ENCODE measurements around the gene IGFALS.

Gene IGFALS

DNA sequence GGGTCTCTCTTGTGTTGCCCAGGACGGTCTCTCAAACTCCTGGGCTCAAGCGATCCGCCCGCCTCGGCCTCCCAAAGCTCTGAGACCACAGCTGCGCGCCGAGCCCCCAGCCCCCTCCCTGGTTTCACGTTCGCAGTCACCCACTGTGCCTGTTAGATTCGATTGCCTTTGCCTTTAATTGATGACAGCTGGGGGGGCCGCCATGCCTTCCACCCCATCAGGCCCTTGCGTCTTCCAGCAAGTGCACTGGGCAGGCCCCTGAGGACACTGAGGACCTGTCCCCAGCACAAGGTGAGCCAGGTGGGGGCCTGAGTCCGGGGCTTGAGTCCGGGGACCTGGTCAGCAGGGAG, 3.3 kb downstream of the IGFALS start:
- ChIA-PET CTCF (no interaction called here), POLR2A (no interaction called here)
- TF ChIP-seq BHLHE40 (IDR thresholded peaks at IDR 0.05; ENCODE audit: borderline replicate concordance) (no peak), NFRKB (IDR thresholded peaks at IDR 0.05) (no peak), LEF1 (IDR thresholded peaks at IDR 0.05; ENCODE audit: borderline replicate concordance) (no peak), CTBP1 (IDR thresholded peaks at IDR 0.05; ENCODE audit: borderline replicate concordance) (no peak), FOXM1 (IDR thresholded peaks at IDR 0.05; ENCODE audit: borderline replicate concordance) (no peak), HDGF (IDR thresholded peaks at IDR 0.05; ENCODE audit: borderline replicate concordance) (no peak), SUZ12 (IDR thresholded peaks at IDR 0.05) (no peak), ARNT (IDR thresholded peaks at IDR 0.05) (no peak), FOXA1 (IDR thresholded peaks at IDR 0.05) (no peak), ZNF384 (IDR thresholded peaks at IDR 0.05) (no peak), TARDBP (IDR thresholded peaks at IDR 0.05) (no peak)
- TF ChIP-seq, protein P1, sequence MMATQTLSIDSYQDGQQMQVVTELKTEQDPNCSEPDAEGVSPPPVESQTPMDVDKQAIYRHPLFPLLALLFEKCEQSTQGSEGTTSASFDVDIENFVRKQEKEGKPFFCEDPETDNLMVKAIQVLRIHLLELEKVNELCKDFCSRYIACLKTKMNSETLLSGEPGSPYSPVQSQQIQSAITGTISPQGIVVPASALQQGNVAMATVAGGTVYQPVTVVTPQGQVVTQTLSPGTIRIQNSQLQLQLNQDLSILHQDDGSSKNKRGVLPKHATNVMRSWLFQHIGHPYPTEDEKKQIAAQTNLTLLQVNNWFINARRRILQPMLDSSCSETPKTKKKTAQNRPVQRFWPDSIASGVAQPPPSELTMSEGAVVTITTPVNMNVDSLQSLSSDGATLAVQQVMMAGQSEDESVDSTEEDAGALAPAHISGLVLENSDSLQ (IDR thresholded peaks at IDR 0.05) = no peak
- no peak for DNase-seq (ENCODE audit: extremely low spot score)

DNA sequence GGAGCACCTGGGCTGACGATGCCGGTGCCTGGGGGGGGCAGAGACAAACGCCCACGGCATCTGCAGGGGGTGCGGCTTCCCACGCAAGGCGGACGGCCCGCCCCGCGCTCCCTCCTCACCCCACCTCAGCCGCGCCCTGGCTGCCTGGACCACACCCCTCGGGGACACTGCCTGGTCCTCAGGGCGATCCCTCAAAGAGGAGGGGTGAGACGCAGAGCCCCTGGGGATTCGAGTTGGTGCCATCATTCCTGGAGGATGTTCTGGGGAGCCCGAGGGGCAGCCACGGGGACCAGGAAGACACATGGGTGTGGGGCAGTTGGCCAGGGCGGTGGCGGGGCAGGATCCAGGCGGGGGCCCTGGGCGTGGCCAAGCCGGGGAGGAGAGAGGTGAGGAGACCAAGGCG, 3.9 kb downstream of the IGFALS start:
- DNase-seq (ENCODE audit: extremely low spot score) = no peak
- TF ChIP-seq TARDBP (IDR thresholded peaks at IDR 0.05) (no peak), ZNF384 (IDR thresholded peaks at IDR 0.05) (no peak), FOXK2 (IDR thresholded peaks at IDR 0.05) (no peak)
- CTCF ChIA-PET = no interaction called here

DNA sequence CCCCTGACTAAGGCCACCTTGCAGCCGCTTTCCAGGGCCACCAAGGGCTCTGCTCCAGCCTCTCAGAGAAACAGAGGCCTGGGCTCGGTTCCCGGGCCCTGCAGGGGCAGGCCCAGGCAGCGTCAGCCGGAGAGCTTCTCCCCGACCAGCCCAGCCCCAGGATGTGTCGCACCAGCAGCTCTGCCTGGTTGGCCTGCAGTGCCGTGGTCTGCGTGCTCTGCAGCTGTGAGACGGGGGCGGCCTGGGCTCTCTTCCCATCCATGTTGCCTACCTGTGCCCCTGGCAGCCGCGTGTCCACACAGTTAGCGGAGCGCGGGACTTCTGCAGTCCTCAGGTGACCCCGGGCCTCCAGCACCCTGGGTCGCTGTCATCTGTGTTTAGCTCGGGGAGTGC, 4.8 kb downstream of the IGFALS start:
- CTCF ChIA-PET = no interaction called here
- TF ChIP-seq, protein P1 (IDR thresholded peaks at IDR 0.05) = no peak
- TF ChIP-seq HDGF (IDR thresholded peaks at IDR 0.05; ENCODE audit: borderline replicate concordance) (no peak), FOXK2 (IDR thresholded peaks at IDR 0.05) (no peak), NFRKB (IDR thresholded peaks at IDR 0.05) (no peak)
- POLR2A ChIA-PET = interaction anchor here (1.0 kb wide), 1 partner anchor 16 kb away, joined by 3 read pairs; the partner anchor contains the start of genes EME2 and MRPS34
- DNase-seq (ENCODE audit: extremely low spot score) = no peak

More for the DNA sequence above, 3.9 kb downstream of the IGFALS start:
- POLR2A ChIA-PET = no interaction called here

DNA sequence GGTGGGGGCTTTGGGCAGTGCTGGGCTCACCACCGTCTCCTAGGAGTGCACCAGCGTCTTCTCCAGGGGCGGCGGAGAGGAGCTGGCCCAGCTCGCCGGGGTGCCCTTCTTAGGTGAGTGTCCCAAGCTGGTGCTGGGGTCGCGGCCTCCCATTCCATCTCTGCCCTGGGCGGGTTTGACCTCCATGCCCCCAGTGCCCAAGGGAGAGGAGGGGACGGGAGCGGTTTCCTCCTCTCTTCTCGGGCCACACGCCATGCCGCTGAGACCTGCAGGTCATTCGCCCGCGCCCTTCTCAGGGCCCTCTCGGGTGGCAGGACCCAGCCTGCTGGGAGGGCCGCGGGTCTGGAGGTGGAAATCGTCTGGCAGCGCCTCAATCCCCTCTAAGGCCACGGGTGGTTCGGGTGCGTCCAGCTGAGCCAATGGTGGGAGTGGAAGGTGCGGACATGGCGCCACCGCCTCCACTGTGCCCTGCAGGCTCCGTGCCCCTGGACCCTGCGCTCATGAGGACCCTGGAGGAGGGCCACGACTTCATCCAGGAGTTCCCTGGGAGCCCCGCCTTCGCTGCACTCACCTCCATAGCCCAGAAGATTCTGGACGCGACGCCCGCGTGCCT, 5.3 kb downstream of the IGFALS start:
- ChIA-PET CTCF (no interaction called here), POLR2A (interaction anchor here (1.0 kb wide), 1 partner anchor 15 kb away, joined by 3 read pairs; the partner anchor contains the start of genes EME2 and MRPS34)
- DNase-seq (ENCODE audit: extremely low spot score) = no peak
- TF ChIP-seq FOXM1 (IDR thresholded peaks at IDR 0.05; ENCODE audit: borderline replicate concordance) (no peak), FOXA1 (IDR thresholded peaks at IDR 0.05) (no peak), SUZ12 (IDR thresholded peaks at IDR 0.05) (no peak), CTBP1 (IDR thresholded peaks at IDR 0.05; ENCODE audit: borderline replicate concordance) (no peak), FOXK2 (IDR thresholded peaks at IDR 0.05) (no peak), BHLHE40 (IDR thresholded peaks at IDR 0.05; ENCODE audit: borderline replicate concordance) (no peak), L3MBTL2 (conservative IDR thresholded peaks at IDR 0.05) (no peak), SP1 (IDR thresholded peaks at IDR 0.05) (no peak), LEF1 (IDR thresholded peaks at IDR 0.05; ENCODE audit: borderline replicate concordance) (no peak)
- TF ChIP-seq, protein P1 (IDR thresholded peaks at IDR 0.05) = no peak

DNA sequence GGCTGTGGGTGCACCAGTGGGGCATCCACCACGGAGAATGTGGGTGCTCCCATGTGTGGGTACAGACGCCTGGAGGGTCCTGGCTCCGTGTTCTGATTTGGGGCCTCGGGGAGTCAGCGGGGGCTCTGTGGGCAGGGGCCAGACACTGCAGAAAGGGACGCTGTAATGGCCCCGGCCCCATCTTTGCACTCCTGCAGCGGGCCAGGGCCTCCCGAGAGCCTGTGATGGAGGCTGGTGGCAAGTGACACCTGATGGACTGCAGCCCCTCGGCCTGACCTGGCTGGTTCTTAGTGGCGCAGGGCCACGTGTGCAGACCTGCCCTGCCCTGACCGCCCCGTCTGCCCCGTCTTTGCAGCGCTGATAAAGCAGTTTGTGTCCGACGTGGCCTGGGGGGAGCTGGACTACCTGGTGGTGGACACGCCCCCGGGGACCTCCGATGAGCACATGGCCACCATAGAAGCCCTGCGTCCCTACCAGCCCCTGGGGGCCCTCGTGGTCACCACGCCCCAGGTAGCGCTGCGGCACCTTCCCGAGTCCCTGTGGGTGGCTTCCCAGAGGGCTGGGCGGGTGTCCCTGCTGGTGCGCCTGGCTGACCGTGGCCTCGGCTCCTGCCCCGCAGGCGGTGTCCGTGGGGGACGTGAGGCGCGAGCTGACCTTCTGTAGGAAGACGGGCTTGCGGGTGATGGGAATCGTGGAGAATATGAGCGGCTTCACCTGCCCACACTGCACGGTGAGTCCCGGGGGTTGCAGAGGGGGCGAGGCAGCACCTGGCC, 6.0 kb downstream of the IGFALS start:
- ChIA-PET POLR2A (no interaction called here), CTCF (no interaction called here)
- no peak for DNase-seq (ENCODE audit: extremely low spot score)
- no peak for TF ChIP-seq CTBP1 (IDR thresholded peaks at IDR 0.05; ENCODE audit: borderline replicate concordance)
- no peak for TF ChIP-seq SP1 (IDR thresholded peaks at IDR 0.05)
- no peak for TF ChIP-seq ELF4 (IDR thresholded peaks at IDR 0.05)
- TF ChIP-seq FOXK2 (IDR thresholded peaks at IDR 0.05) = no peak
- TF ChIP-seq ARNT (IDR thresholded peaks at IDR 0.05) = no peak
- TF ChIP-seq FOXA1 (IDR thresholded peaks at IDR 0.05) = no peak
- no peak for TF ChIP-seq BHLHE40 (IDR thresholded peaks at IDR 0.05; ENCODE audit: borderline replicate concordance)
- no peak for TF ChIP-seq LEF1 (IDR thresholded peaks at IDR 0.05; ENCODE audit: borderline replicate concordance)

DNA sequence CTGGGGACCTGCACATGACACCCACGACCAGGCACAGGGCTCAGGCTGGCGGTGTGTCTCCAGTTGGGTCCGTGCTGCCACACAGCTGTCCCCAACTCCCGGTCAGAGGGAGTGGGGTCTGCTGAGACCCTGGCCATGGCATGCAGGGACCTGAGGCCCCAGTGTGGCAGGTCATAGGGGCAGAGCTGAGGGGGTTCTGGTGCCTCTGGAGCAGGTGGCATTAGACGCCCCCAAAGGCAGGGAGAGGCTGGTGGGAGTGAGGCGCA, 6.5 kb downstream of the IGFALS start:
- ChIA-PET POLR2A (no interaction called here), CTCF (no interaction called here)
- no peak for DNase-seq (ENCODE audit: extremely low spot score)
- TF ChIP-seq FOXK2 (IDR thresholded peaks at IDR 0.05) (no peak), TARDBP (IDR thresholded peaks at IDR 0.05) (no peak), L3MBTL2 (conservative IDR thresholded peaks at IDR 0.05) (no peak), NFRKB (IDR thresholded peaks at IDR 0.05) (no peak), ARNT (IDR thresholded peaks at IDR 0.05) (no peak), LEF1 (IDR thresholded peaks at IDR 0.05; ENCODE audit: borderline replicate concordance) (no peak), SUZ12 (IDR thresholded peaks at IDR 0.05) (no peak), HDGF (IDR thresholded peaks at IDR 0.05; ENCODE audit: borderline replicate concordance) (no peak), FOXA1 (IDR thresholded peaks at IDR 0.05) (no peak), FOXM1 (IDR thresholded peaks at IDR 0.05; ENCODE audit: borderline replicate concordance) (no peak), ZNF384 (IDR thresholded peaks at IDR 0.05) (no peak), SP1 (IDR thresholded peaks at IDR 0.05) (no peak), BHLHE40 (IDR thresholded peaks at IDR 0.05; ENCODE audit: borderline replicate concordance) (no peak), ELF4 (IDR thresholded peaks at IDR 0.05) (no peak), CTBP1 (IDR thresholded peaks at IDR 0.05; ENCODE audit: borderline replicate concordance) (no peak)
- TF ChIP-seq, protein P1 (IDR thresholded peaks at IDR 0.05) = no peak
